ENCODE measurements around the gene SPRN.

DNA sequence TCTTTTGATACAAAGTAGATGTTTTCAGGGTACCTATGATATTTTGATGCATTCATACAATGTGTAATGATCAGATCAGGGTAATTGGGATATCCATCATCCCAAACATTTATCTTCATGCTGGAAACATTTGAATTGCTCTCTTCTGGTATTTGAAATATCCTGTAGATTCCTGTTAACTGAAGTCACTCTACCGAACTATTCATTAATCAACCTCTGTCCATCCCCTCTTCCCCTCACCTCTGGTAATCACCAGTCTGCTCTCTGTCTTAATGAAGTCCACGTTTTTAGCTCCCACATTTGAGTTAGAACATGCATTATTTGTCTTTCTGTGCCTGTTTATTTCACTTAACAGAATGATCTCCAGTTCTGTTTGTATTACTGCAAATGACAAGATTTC lies 19.2 kb downstream of the SPRN start:
- TF ChIP-seq, protein P1, sequence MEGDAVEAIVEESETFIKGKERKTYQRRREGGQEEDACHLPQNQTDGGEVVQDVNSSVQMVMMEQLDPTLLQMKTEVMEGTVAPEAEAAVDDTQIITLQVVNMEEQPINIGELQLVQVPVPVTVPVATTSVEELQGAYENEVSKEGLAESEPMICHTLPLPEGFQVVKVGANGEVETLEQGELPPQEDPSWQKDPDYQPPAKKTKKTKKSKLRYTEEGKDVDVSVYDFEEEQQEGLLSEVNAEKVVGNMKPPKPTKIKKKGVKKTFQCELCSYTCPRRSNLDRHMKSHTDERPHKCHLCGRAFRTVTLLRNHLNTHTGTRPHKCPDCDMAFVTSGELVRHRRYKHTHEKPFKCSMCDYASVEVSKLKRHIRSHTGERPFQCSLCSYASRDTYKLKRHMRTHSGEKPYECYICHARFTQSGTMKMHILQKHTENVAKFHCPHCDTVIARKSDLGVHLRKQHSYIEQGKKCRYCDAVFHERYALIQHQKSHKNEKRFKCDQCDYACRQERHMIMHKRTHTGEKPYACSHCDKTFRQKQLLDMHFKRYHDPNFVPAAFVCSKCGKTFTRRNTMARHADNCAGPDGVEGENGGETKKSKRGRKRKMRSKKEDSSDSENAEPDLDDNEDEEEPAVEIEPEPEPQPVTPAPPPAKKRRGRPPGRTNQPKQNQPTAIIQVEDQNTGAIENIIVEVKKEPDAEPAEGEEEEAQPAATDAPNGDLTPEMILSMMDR (conservative IDR thresholded peaks at IDR 0.05): no peak
- TF ChIP-seq EZH2 (IDR thresholded peaks at IDR 0.05; ENCODE audit: low read depth): no peak

Measured in PC-9 (cell line).